Natural killer cell (primary cell): ENCODE data around the gene ZCCHC3. TPM values are rescaled to one million over a fixed set of nuclear protein-coding genes. Genes with fewer than 3 reads are reported as not detected.
A peak's percentile ranks its signal among the peaks of the same experiment; 100 is the strongest.

Experiments
- ATAC-seq, 3 donors: fragments of 150-1000 bp in 2 of 3; fragments of 200-7000 bp in 1 of 3; cut with Tn5 transposase; 1 replicate in 1 of 3; 2 replicates in 2 of 3; pipeline ENCODE4 v1.10.0; 2021; ENCODE audit warnings: mild to moderate bottlenecking in 2 of 3, moderate library complexity in 2 of 3
- DNase-seq, 2 donors: peaks; one replicate each; pipeline versions ENCODE4 v3.0.0 to v3.0.0-alpha.2; 2013 to 2021; ENCODE audit warnings: mixed read lengths in 1 of 2
- H3K27ac ChIP-seq: one replicate; pipeline ENCODE4 v1.5.1; 2013; ENCODE audit warnings: mild to moderate bottlenecking, low read length
- H3K27me3 ChIP-seq: one replicate; pipeline ENCODE4 v1.6.1; 2013; ENCODE audit warnings: low read length; ENCODE audit not compliant: control insufficient read depth, insufficient read depth
- H3K36me3 ChIP-seq: one replicate; pipeline ENCODE4 v1.6.1; 2013; ENCODE audit warnings: low read length; ENCODE audit not compliant: control insufficient read depth, insufficient read depth
- H3K4me1 ChIP-seq: one replicate; pipeline ENCODE4 v1.6.1; 2013; ENCODE audit warnings: low read length; ENCODE audit not compliant: control insufficient read depth, insufficient read depth
- H3K4me3 ChIP-seq: one replicate; pipeline ENCODE4 v1.5.1; 2013; ENCODE audit warnings: low read length
- H3K9me3 ChIP-seq: one replicate; pipeline ENCODE4 v1.6.1; 2013; ENCODE audit warnings: low read length; ENCODE audit not compliant: control insufficient read depth, insufficient read depth
- H3K27ac Mint-ChIP-seq, 2 donors: one replicate each; pipeline ENCODE4 v1.8.0; 2022; ENCODE audit warnings: mild to moderate bottlenecking in 2 of 2, mixed read lengths in 2 of 2, moderate library complexity in 1 of 2
- H3K27me3 Mint-ChIP-seq, 2 donors: one replicate each; pipeline ENCODE4 v1.8.0; 2022; ENCODE audit warnings: low read depth in 2 of 2, mixed read lengths in 2 of 2
- H3K36me3 Mint-ChIP-seq: one replicate; pipeline ENCODE4 v1.8.0; 2022; ENCODE audit warnings: mixed read lengths
- H3K4me1 Mint-ChIP-seq, 2 donors: one replicate each; pipeline ENCODE4 v1.8.0; 2022; ENCODE audit warnings: mixed read lengths in 2 of 2
- H3K4me3 Mint-ChIP-seq: one replicate; pipeline ENCODE4 v1.8.0; 2022; ENCODE audit warnings: mild to moderate bottlenecking, moderate library complexity, mixed read lengths
- H3K9me3 Mint-ChIP-seq, 2 donors: one replicate each; pipeline ENCODE4 v1.8.0; 2022; ENCODE audit warnings: mixed read lengths in 2 of 2
- WGBS: methylation state at CpG from one replicate; pipeline ENCODE4 v1.1.7; 2013; ENCODE audit warnings: missing lambda C conversion rate; ENCODE audit not compliant: insufficient coverage; 5-methylcytosine and 5-hydroxymethylcytosine counted together
- intact Hi-C: fragments of 100-400 bp; cut with micrococcal nuclease; formaldehyde crosslinking; loops from one replicate; pipeline ENCODE4 v1.14.2; 2022
- total RNA-seq, 4 donors: library from RNA; stranded (reverse); fragments of 120-200 nt in 1 of 4; gene quantifications; one replicate each; pipeline versions ENCODE4 v1.2.3 to v1.2.4, GENCODE V29; 2013 to 2022
- TF ChIP-seq, protein P1 (sequence below): fragments of 200-600 bp; IDR thresholded peaks from one replicate; pipeline ENCODE4 v1.8.0; 2022; ENCODE audit warnings: antibody characterized with exemption

The ZCCHC3 gene
- total RNA-seq, 3 donors from 2014 or later (not counting 1 experiment from before 2014, with no cell fraction given) = 19.2 to 24.0 (median 20.6) TPM

DNA sequence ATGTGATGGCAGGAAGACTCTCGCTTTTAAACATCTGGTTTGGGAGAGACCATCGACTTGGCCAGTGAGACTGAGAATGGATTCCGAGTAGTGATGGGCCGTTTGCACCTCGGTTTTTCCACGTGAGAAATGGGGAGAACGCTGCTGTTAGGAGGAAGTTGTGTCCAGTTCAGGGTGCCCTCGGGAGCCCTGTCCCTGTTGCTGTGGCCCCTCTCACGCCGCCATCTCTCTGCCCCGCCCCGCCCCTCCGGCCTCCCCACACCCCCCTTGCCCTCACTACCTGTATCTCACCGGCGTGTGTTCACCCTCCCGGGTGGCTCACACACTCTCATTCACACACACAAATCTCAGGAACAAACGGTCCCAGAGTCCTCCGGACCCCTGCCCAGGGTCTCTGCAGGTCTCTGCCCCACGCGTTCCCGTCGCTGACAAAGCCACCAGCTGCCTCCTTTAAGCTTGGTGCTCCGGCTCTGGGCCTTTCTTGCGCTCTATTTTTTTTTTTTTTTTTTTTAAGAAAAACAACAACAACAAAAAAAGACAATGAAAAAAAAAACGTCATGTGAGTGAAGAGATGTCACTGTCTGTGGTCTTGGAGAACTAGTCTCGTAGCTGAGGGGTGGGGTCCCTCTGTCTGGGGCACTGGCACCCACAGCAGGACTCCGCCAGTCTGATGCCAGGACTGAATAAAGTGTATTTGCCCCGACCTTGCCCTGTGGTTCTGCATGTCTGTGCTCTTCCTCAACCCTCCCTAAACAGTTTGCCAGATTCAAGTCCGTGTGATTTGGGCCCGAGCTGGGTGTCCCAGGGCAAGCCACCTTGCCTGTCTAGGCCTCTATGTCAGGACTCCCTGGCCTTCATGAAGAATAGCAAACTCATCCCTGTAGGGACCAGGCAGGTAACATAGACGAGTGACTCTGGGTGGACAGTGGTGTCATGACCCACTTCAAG, 30.9 kb downstream of the ZCCHC3 start:
- H3K27ac ChIP-seq = no peak overlapping the region
- no peaks in the 10 kb centered on the region for H3K27me3 ChIP-seq
- Mint-ChIP-seq H3K27me3 (no peaks in the 10 kb centered on the region), H3K9me3 (no peaks in the 10 kb centered on the region), H3K4me3 (peak overlapping the region; percentile 82), H3K36me3 (no peaks in the 10 kb centered on the region), H3K4me1 (peaks cover 0 to 18% of the 10 kb centered on the region in 2 donors), H3K27ac (peak overlapping the region; percentile 43 to 51)
- no peaks in the 10 kb centered on the region for H3K36me3 ChIP-seq
- ATAC-seq (no peak), DNase-seq (peak in 1 of 2 donors; percentile 38)
- no peak overlapping the region for H3K4me3 ChIP-seq
- peaks cover 39% of the 10 kb centered on the region for H3K4me1 ChIP-seq
- WGBS = 76% methylated on average over 30 of the region's 31 CpGs
- intact Hi-C loops = no loop called here
- no peaks in the 10 kb centered on the region for H3K9me3 ChIP-seq
- TF ChIP-seq, protein P1, sequence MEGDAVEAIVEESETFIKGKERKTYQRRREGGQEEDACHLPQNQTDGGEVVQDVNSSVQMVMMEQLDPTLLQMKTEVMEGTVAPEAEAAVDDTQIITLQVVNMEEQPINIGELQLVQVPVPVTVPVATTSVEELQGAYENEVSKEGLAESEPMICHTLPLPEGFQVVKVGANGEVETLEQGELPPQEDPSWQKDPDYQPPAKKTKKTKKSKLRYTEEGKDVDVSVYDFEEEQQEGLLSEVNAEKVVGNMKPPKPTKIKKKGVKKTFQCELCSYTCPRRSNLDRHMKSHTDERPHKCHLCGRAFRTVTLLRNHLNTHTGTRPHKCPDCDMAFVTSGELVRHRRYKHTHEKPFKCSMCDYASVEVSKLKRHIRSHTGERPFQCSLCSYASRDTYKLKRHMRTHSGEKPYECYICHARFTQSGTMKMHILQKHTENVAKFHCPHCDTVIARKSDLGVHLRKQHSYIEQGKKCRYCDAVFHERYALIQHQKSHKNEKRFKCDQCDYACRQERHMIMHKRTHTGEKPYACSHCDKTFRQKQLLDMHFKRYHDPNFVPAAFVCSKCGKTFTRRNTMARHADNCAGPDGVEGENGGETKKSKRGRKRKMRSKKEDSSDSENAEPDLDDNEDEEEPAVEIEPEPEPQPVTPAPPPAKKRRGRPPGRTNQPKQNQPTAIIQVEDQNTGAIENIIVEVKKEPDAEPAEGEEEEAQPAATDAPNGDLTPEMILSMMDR = no peak

DNA sequence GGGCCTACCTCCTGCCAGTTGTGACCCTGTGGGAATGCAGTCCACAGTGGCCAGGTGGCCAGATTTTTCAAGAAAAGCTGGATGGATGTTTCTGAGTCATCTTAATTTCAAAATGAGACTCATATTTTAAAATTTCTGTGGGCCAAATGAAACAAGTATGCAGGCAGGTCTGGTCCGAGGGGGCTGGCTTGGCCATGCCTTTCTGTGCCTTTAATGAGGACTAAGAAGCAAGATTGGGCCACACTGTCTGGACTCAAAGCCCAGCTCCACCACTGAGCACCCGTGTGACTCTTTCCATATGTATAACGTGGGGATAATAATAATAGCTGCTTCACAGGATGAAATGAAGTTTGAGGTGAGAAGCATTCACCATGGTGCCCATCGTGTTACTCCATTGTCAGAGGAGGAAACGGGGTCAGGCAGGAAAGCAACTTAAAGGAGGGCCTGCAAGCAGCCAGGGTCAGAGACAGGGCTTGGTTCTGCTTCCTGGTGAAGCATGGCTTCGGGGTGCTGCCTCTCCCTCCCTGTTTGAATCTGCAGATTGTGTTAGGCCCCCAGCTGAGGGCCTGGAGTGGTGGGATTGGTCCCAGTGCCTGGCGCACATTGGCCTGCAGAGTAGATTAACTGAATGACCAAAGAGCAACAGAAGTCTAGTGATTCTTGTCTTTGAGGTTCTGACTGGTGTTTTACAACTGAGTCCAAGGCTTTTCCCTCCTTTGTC, 31.8 kb downstream of the ZCCHC3 start:
- Histone ChIP-seq H3K4me1 (peaks cover 31% of the 10 kb centered on the region), H3K27ac (no peak overlapping the region), H3K36me3 (no peaks in the 10 kb centered on the region), H3K4me3 (no peak overlapping the region), H3K27me3 (no peaks in the 10 kb centered on the region), H3K9me3 (no peaks in the 10 kb centered on the region)
- Mint-ChIP-seq H3K4me3 (peak overlapping the region; percentile 82), H3K27me3 (no peaks in the 10 kb centered on the region), H3K36me3 (no peaks in the 10 kb centered on the region), H3K27ac (peak overlapping the region; percentile 43 to 51), H3K9me3 (no peaks in the 10 kb centered on the region), H3K4me1 (peaks cover 0 to 14% of the 10 kb centered on the region in 2 donors)
- TF ChIP-seq, protein P1 = no peak
- WGBS = 72% methylated on average over 7 of the region's 7 CpGs
- intact Hi-C loops = no loop called here
- ATAC-seq (no peak), DNase-seq (no peak)

DNA sequence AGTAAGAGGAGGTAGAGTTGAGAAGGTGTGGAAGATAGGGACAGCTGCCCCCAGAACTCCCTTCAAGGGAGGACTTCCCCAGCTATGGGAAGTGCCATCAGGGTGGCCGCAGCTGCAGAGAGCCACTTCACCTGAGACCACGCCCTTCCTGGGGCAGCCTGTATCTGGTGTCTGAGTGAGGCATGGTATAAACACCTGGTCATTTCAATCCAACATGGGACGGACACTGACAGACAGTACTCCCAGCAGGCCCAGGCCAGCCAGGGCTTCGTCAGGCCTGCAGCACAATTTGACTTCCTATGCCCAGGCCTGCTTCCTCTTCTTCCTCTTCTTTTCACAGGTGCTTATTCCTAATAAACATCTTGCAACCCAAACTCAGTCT, 32.5 kb downstream of the ZCCHC3 start:
- no peaks in the 10 kb centered on the region for H3K9me3 ChIP-seq
- no peak for ATAC-seq
- H3K27me3 ChIP-seq = no peaks in the 10 kb centered on the region
- WGBS = 86% methylated on average over 4 of the region's 4 CpGs
- H3K4me1 ChIP-seq = peaks cover 25% of the 10 kb centered on the region
- Mint-ChIP-seq H3K27ac (no peak overlapping the region), H3K4me3 (no peak overlapping the region), H3K9me3 (no peaks in the 10 kb centered on the region), H3K4me1 (peaks cover 0 to 10% of the 10 kb centered on the region in 2 donors), H3K36me3 (no peaks in the 10 kb centered on the region), H3K27me3 (no peaks in the 10 kb centered on the region)
- H3K27ac ChIP-seq = no peak overlapping the region
- intact Hi-C loops = loop anchor here (1.0 kb wide), 2 partner anchors 63 to 121 kb away; no protein-coding TSS in a partner anchor
- DNase-seq = no peak
- TF ChIP-seq, protein P1 = no peak
- no peak overlapping the region for H3K4me3 ChIP-seq
- no peaks in the 10 kb centered on the region for H3K36me3 ChIP-seq
